Mesendoderm (in vitro differentiated cells): ENCODE results near the gene KRTAP20-4. TPM values are rescaled to one million over a fixed set of nuclear protein-coding genes. Genes with fewer than 3 reads are reported as not detected.
A peak's percentile ranks its signal among the peaks of the same experiment; 100 is the strongest.

ENCODE experiments used
- DNase-seq: peaks from one replicate; pipeline ENCODE4 v3.0.0; 2013
- H2AK5ac ChIP-seq: 2 replicates; pipeline ENCODE4 v1.6.1; 2013; ENCODE audit warnings: low read length, inconsistent platforms
- H2BK120ac ChIP-seq: 2 replicates; pipeline ENCODE4 v1.6.1; 2013; ENCODE audit warnings: low read depth, mild to moderate bottlenecking, low read length, moderate library complexity, mixed read lengths
- H2BK15ac ChIP-seq: replicated peaks from 2 replicates; pipeline ENCODE4 v1.6.1; 2013; ENCODE audit warnings: low read depth, mild to moderate bottlenecking, moderate library complexity
- H2BK5ac ChIP-seq: 2 replicates; pipeline ENCODE4 v1.6.1; 2013; ENCODE audit warnings: low read length, inconsistent platforms
- H3K18ac ChIP-seq: 2 replicates; pipeline ENCODE4 v1.6.1; 2013; ENCODE audit warnings: mild to moderate bottlenecking, low read length, mixed read lengths
- H3K23ac ChIP-seq: one replicate; pipeline ENCODE4 v1.6.1; 2013; ENCODE audit warnings: low read length
- H3K27ac ChIP-seq: 2 replicates; pipeline ENCODE4 v1.5.1; 2013; ENCODE audit warnings: low read depth, mild to moderate bottlenecking, inconsistent platforms, low read length, moderate library complexity
- H3K27me3 ChIP-seq: 2 replicates; pipeline ENCODE4 v1.6.1; 2013; ENCODE audit warnings: low read length, control low read depth, mild to moderate bottlenecking, inconsistent platforms; ENCODE audit not compliant: insufficient read depth, poor library complexity
- H3K36me3 ChIP-seq: 2 replicates; pipeline ENCODE4 v1.6.1; 2013; ENCODE audit warnings: low read length, inconsistent platforms; ENCODE audit not compliant: control insufficient read depth, insufficient read depth
- H3K4ac ChIP-seq: one replicate; pipeline ENCODE4 v1.6.1; 2013; ENCODE audit warnings: low read depth, mild to moderate bottlenecking, low read length, moderate library complexity
- H3K4me1 ChIP-seq: 2 replicates; pipeline ENCODE4 v1.6.1; 2013; ENCODE audit warnings: low read depth, low read length, inconsistent platforms; ENCODE audit not compliant: control insufficient read depth
- H3K4me2 ChIP-seq: 2 replicates; pipeline ENCODE4 v1.6.1; 2013; ENCODE audit warnings: low read length
- H3K4me3 ChIP-seq: 2 replicates; pipeline ENCODE4 v1.5.1; 2013; ENCODE audit warnings: mild to moderate bottlenecking, low read length
- H3K56ac ChIP-seq: one replicate; pipeline ENCODE4 v1.6.1; 2013; ENCODE audit warnings: low read length
- H3K79me1 ChIP-seq: 2 replicates; pipeline ENCODE4 v1.6.1; 2013; ENCODE audit warnings: low read length, inconsistent platforms
- H3K79me2 ChIP-seq: 2 replicates; pipeline ENCODE4 v1.6.1; 2013; ENCODE audit warnings: mild to moderate bottlenecking, low read length; ENCODE audit not compliant: control insufficient read depth, insufficient read depth
- H3K9ac ChIP-seq: 2 replicates; pipeline ENCODE4 v1.6.1; 2013; ENCODE audit warnings: low read length, inconsistent platforms
- H4K5ac ChIP-seq: one replicate; pipeline ENCODE4 v1.6.1; 2013; ENCODE audit warnings: low read length
- H4K8ac ChIP-seq: one replicate; pipeline ENCODE4 v1.6.1; 2013; ENCODE audit warnings: low read depth, mild to moderate bottlenecking, control low read depth, low read length, moderate library complexity
- WGBS: extraction: QIAGEN DNeasy Blood & Tissue Kit; methylation state at CpG from one replicate; pipeline ENCODE4 v1.1.7; 2013; ENCODE audit warnings: low lambda C conversion rate, missing lambda C conversion rate; ENCODE audit not compliant: insufficient coverage; ENCODE audit errors: extremely low coverage; 5-methylcytosine and 5-hydroxymethylcytosine counted together
- polyA plus RNA-seq, 2 experiments: library from polyadenylated mRNA; stranded (reverse); fragments of 200-250 nt; gene quantifications; one replicate each; pipeline ENCODE4 v1.2.3, GENCODE V29; 2013

The KRTAP20-4 gene
- not detected for polyA plus RNA-seq (2013, experiment 1 of 2)
- polyA plus RNA-seq (2013, experiment 2 of 2) = not detected

GRCh38 chr21:30620522-30620921, at the start of gene KRTAP20-4:
TSS of gene KRTAP20-4 (plus strand) at chr21:30620627.
- Histone ChIP-seq H2BK120ac (no peak within 1 kb of the TSS), H2AK5ac (no peak within 1 kb of the TSS), H3K4me2 (no peak within 1 kb of the TSS), H3K9ac (no peak within 1 kb of the TSS), H3K4me3 (no peak within 1 kb of the TSS), H2BK15ac (no peak within 1 kb of the TSS), H4K8ac (no peak within 1 kb of the TSS), H3K27me3 (no peaks in the 10 kb centered on the region), H3K23ac (no peak within 1 kb of the TSS), H3K18ac (no peak within 1 kb of the TSS), H3K79me2 (no peaks in the 10 kb centered on the region), H3K27ac (no peak within 1 kb of the TSS), H3K79me1 (no peaks in the 10 kb centered on the region), H3K4me1 (no peaks in the 10 kb centered on the region), H2BK5ac (no peak within 1 kb of the TSS), H4K5ac (no peak within 1 kb of the TSS), H3K4ac (no peak within 1 kb of the TSS), H3K56ac (no peak within 1 kb of the TSS), H3K36me3 (no peaks in the 10 kb centered on the region)
- DNase-seq = no peak
- WGBS = no CpG with 5 or more reads among the region's 3 CpGs

GRCh38 chr21:30577766-30578165, 42.7 kb upstream of the KRTAP20-4 start:
- Histone ChIP-seq H3K27ac (no peak overlapping the region), H3K36me3 (no peaks in the 10 kb centered on the region), H3K79me1 (no peaks in the 10 kb centered on the region), H3K18ac (no peak overlapping the region), H3K23ac (no peak overlapping the region), H2BK15ac (no peak overlapping the region), H3K79me2 (no peaks in the 10 kb centered on the region), H4K8ac (no peak overlapping the region), H3K4me2 (no peak overlapping the region), H2BK5ac (no peak overlapping the region), H2BK120ac (no peak overlapping the region), H3K4me3 (no peak overlapping the region), H3K56ac (no peak overlapping the region), H3K9ac (no peak overlapping the region), H3K27me3 (no peaks in the 10 kb centered on the region), H4K5ac (no peak overlapping the region), H2AK5ac (no peak overlapping the region), H3K4me1 (no peaks in the 10 kb centered on the region), H3K4ac (no peak overlapping the region)
- DNase-seq = no peak

GRCh38 chr21:30579346-30579745, 41.1 kb upstream of the KRTAP20-4 start:
- Histone ChIP-seq H3K4me1 (no peaks in the 10 kb centered on the region), H3K23ac (no peak overlapping the region), H4K8ac (no peak overlapping the region), H3K27me3 (no peaks in the 10 kb centered on the region), H3K9ac (no peak overlapping the region), H2BK5ac (no peak overlapping the region), H3K79me1 (no peaks in the 10 kb centered on the region), H4K5ac (no peak overlapping the region), H3K56ac (no peak overlapping the region), H3K79me2 (no peaks in the 10 kb centered on the region), H3K18ac (no peak overlapping the region), H3K36me3 (no peaks in the 10 kb centered on the region), H2BK120ac (no peak overlapping the region), H3K4me2 (no peak overlapping the region), H2BK15ac (no peak overlapping the region), H2AK5ac (no peak overlapping the region), H3K27ac (no peak overlapping the region), H3K4ac (no peak overlapping the region), H3K4me3 (no peak overlapping the region)
- WGBS = no CpG with 5 or more reads among the region's 1 CpG
- peak; percentile 1 for DNase-seq

- H4K5ac ChIP-seq = no peak overlapping the region
- H3K4me2 ChIP-seq = no peak overlapping the region
- no peak for DNase-seq
- H3K18ac ChIP-seq = no peak overlapping the region
- H2AK5ac ChIP-seq = no peak overlapping the region
- no peaks in the 10 kb centered on the region for H3K27me3 ChIP-seq
- H3K4ac ChIP-seq = no peak overlapping the region
- H3K56ac ChIP-seq = no peak overlapping the region
- H3K79me2 ChIP-seq = no peaks in the 10 kb centered on the region
- H4K8ac ChIP-seq = no peak overlapping the region
- H2BK5ac ChIP-seq = no peak overlapping the region
- no peaks in the 10 kb centered on the region for H3K79me1 ChIP-seq
- H3K36me3 ChIP-seq = no peaks in the 10 kb centered on the region
- no CpG with 5 or more reads among the region's 3 CpGs for WGBS
- no peak overlapping the region for H2BK120ac ChIP-seq
- no peak overlapping the region for H2BK15ac ChIP-seq
- no peak overlapping the region for H3K9ac ChIP-seq
- H3K4me3 ChIP-seq = no peak overlapping the region
- H3K27ac ChIP-seq = no peak overlapping the region
- no peak overlapping the region for H3K23ac ChIP-seq
- H3K4me1 ChIP-seq = no peaks in the 10 kb centered on the region
These were observed 40.3 kb upstream of the KRTAP20-4 start for GRCh38 chr21:30580132-30580531.

GRCh38 chr21:30582870-30583269, 37.6 kb upstream of the KRTAP20-4 start:
- no peak overlapping the region for H3K4me2 ChIP-seq
- no peak for DNase-seq
- no peaks in the 10 kb centered on the region for H3K36me3 ChIP-seq
- H4K8ac ChIP-seq = no peak overlapping the region
- no peak overlapping the region for H2BK5ac ChIP-seq
- H3K18ac ChIP-seq = no peak overlapping the region
- no peak overlapping the region for H3K4me3 ChIP-seq
- H3K27me3 ChIP-seq = no peaks in the 10 kb centered on the region
- H3K23ac ChIP-seq = no peak overlapping the region
- no peak overlapping the region for H4K5ac ChIP-seq
- no peak overlapping the region for H2BK15ac ChIP-seq
- H3K4me1 ChIP-seq = no peaks in the 10 kb centered on the region
- H3K79me2 ChIP-seq = no peaks in the 10 kb centered on the region
- WGBS = no CpG with 5 or more reads among the region's 1 CpG
- H3K79me1 ChIP-seq = no peaks in the 10 kb centered on the region
- no peak overlapping the region for H3K56ac ChIP-seq
- H3K9ac ChIP-seq = no peak overlapping the region
- H2AK5ac ChIP-seq = no peak overlapping the region
- H3K27ac ChIP-seq = no peak overlapping the region
- no peak overlapping the region for H2BK120ac ChIP-seq
- H3K4ac ChIP-seq = no peak overlapping the region

- no peak within 1 kb of the TSS for H3K23ac ChIP-seq
- DNase-seq = no peak
- H3K27ac ChIP-seq = no peak within 1 kb of the TSS
- no peak within 1 kb of the TSS for H2BK120ac ChIP-seq
- no peak within 1 kb of the TSS for H2AK5ac ChIP-seq
- H3K79me1 ChIP-seq = no peaks in the 10 kb centered on the region
- no peaks in the 10 kb centered on the region for H3K79me2 ChIP-seq
- H3K4ac ChIP-seq = no peak within 1 kb of the TSS
- H3K9ac ChIP-seq = no peak within 1 kb of the TSS
- no peak within 1 kb of the TSS for H4K5ac ChIP-seq
- H3K4me3 ChIP-seq = no peak within 1 kb of the TSS
- no peak within 1 kb of the TSS for H4K8ac ChIP-seq
- no peak within 1 kb of the TSS for H3K56ac ChIP-seq
- H3K27me3 ChIP-seq = no peaks in the 10 kb centered on the region
- H3K4me1 ChIP-seq = no peaks in the 10 kb centered on the region
- H2BK5ac ChIP-seq = no peak within 1 kb of the TSS
- no peak within 1 kb of the TSS for H3K4me2 ChIP-seq
- no peak within 1 kb of the TSS for H2BK15ac ChIP-seq
- no peak within 1 kb of the TSS for H3K18ac ChIP-seq
- no peaks in the 10 kb centered on the region for H3K36me3 ChIP-seq
These were observed 30.1 kb upstream of the KRTAP20-4 start, which contains the start of gene KRTAP22-2 for GRCh38 chr21:30590297-30590696. TSS of gene KRTAP22-2 (minus strand) at chr21:30590397.
